ENCODE results near the gene THBS2. TPM values are rescaled to one million over a fixed set of nuclear protein-coding genes. Genes with fewer than 3 reads are reported as not detected.

The THBS2 gene
- total RNA-seq, 3 donors from 2014 or later (not counting 1 experiment from before 2014, with no cell fraction given) = not detected

GRCh38 chr6:169293196-169293595, 39.5 kb upstream of the THBS2 start:
- H3K4me3 Mint-ChIP-seq = no peak overlapping the region
- peaks cover 13 to 24% of the 10 kb centered on the region in 2 donors for H3K27me3 Mint-ChIP-seq (ENCODE audit: low read depth in 2 of 2)
- H3K27ac Mint-ChIP-seq = no peak overlapping the region
- H3K27me3 ChIP-seq (ENCODE audit: control insufficient read depth, insufficient read depth, low read length) = no peaks in the 10 kb centered on the region
- no peak overlapping the region for H3K4me3 ChIP-seq (ENCODE audit: low read length)
- intact Hi-C loops (cut with micrococcal nuclease) = no loop called here
- WGBS (ENCODE audit: insufficient coverage) = 60% methylated on average over 1 of the region's 2 CpGs
- H3K27ac ChIP-seq (ENCODE audit: low read length) = no peak overlapping the region
- H3K36me3 ChIP-seq (ENCODE audit: control insufficient read depth, insufficient read depth, low read length) = no peaks in the 10 kb centered on the region
- H3K4me1 Mint-ChIP-seq = no peaks in the 10 kb centered on the region
- no peaks in the 10 kb centered on the region for H3K9me3 Mint-ChIP-seq
- no peaks in the 10 kb centered on the region for H3K9me3 ChIP-seq (ENCODE audit: control insufficient read depth, insufficient read depth, low read length)
- ATAC-seq (no peak), DNase-seq (no peak)
- TF ChIP-seq, protein P1, sequence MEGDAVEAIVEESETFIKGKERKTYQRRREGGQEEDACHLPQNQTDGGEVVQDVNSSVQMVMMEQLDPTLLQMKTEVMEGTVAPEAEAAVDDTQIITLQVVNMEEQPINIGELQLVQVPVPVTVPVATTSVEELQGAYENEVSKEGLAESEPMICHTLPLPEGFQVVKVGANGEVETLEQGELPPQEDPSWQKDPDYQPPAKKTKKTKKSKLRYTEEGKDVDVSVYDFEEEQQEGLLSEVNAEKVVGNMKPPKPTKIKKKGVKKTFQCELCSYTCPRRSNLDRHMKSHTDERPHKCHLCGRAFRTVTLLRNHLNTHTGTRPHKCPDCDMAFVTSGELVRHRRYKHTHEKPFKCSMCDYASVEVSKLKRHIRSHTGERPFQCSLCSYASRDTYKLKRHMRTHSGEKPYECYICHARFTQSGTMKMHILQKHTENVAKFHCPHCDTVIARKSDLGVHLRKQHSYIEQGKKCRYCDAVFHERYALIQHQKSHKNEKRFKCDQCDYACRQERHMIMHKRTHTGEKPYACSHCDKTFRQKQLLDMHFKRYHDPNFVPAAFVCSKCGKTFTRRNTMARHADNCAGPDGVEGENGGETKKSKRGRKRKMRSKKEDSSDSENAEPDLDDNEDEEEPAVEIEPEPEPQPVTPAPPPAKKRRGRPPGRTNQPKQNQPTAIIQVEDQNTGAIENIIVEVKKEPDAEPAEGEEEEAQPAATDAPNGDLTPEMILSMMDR (IDR thresholded peaks at IDR 0.05) = no peak
- no peaks in the 10 kb centered on the region for H3K36me3 Mint-ChIP-seq
- no peaks in the 10 kb centered on the region for H3K4me1 ChIP-seq (ENCODE audit: control insufficient read depth, insufficient read depth, low read length)

GRCh38 chr6:169292338-169293124, 38.9 kb upstream of the THBS2 start:
- WGBS (ENCODE audit: insufficient coverage) = 86% methylated on average over 11 of the region's 11 CpGs
- Histone ChIP-seq H3K27ac (ENCODE audit: low read length) (no peak overlapping the region), H3K9me3 (ENCODE audit: control insufficient read depth, insufficient read depth, low read length) (no peaks in the 10 kb centered on the region), H3K27me3 (ENCODE audit: control insufficient read depth, insufficient read depth, low read length) (no peaks in the 10 kb centered on the region), H3K4me1 (ENCODE audit: control insufficient read depth, insufficient read depth, low read length) (no peaks in the 10 kb centered on the region), H3K36me3 (ENCODE audit: control insufficient read depth, insufficient read depth, low read length) (no peaks in the 10 kb centered on the region), H3K4me3 (ENCODE audit: low read length) (no peak overlapping the region)
- intact Hi-C loops (cut with micrococcal nuclease) = no loop called here
- Mint-ChIP-seq H3K4me1 (no peaks in the 10 kb centered on the region), H3K36me3 (no peaks in the 10 kb centered on the region), H3K27me3 (ENCODE audit: low read depth in 2 of 2) (peaks cover 13 to 24% of the 10 kb centered on the region in 2 donors), H3K9me3 (no peaks in the 10 kb centered on the region), H3K4me3 (no peak overlapping the region), H3K27ac (no peak overlapping the region)
- TF ChIP-seq, protein P1 (IDR thresholded peaks at IDR 0.05) = no peak
- no peak for ATAC-seq
- no peak for DNase-seq

DNA sequence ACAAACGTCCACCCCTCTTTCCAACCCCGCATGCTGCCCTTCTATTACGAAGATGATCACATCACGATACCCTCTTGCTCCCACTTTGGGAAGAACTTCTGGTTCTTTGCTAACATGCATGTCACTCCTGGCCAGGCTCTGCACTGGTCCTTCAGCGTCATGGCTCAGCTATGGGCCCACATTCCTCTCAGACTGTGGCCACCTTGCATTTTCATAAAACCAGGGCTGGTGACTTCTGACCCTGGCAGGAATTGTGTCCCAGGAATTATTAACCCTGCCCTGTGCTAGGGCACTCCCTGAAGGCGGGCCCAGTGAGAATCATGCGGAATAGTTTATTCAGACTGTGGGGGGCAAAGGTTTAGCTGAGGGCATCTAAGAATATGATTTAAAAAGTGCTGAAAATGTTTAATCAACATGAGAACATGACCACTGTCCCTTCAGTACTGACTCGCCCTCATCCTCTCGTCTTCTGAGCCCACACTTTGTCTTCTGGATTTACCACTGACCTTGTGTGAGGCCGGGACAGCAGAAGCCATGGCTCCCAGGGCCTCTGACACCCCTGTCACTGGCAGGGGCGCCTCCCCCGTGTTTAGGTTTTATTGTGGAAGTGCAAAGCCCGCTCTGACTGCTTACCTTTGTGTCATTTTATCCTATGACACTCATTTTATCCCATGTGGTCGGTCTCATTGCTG, 38.1 kb upstream of the THBS2 start:
- ATAC-seq (no peak), DNase-seq (no peak)
- Mint-ChIP-seq H3K9me3 (no peaks in the 10 kb centered on the region), H3K27ac (no peak overlapping the region), H3K36me3 (no peaks in the 10 kb centered on the region), H3K4me1 (no peaks in the 10 kb centered on the region), H3K27me3 (ENCODE audit: low read depth in 2 of 2) (peaks cover 12 to 21% of the 10 kb centered on the region in 2 donors), H3K4me3 (no peak overlapping the region)
- TF ChIP-seq, protein P1 (IDR thresholded peaks at IDR 0.05) = no peak
- Histone ChIP-seq H3K36me3 (ENCODE audit: control insufficient read depth, insufficient read depth, low read length) (no peaks in the 10 kb centered on the region), H3K9me3 (ENCODE audit: control insufficient read depth, insufficient read depth, low read length) (no peaks in the 10 kb centered on the region), H3K4me1 (ENCODE audit: control insufficient read depth, insufficient read depth, low read length) (no peaks in the 10 kb centered on the region), H3K4me3 (ENCODE audit: low read length) (no peak overlapping the region), H3K27ac (ENCODE audit: low read length) (no peak overlapping the region), H3K27me3 (ENCODE audit: control insufficient read depth, insufficient read depth, low read length) (no peaks in the 10 kb centered on the region)
- intact Hi-C loops (cut with micrococcal nuclease) = no loop called here
- WGBS (ENCODE audit: insufficient coverage) = 83% methylated on average over 11 of the region's 14 CpGs

Data from natural killer cell (primary cell).